IMR-90 (cell line): ENCODE data around the gene SEMA4B. TPM values are rescaled to one million over a fixed set of nuclear protein-coding genes. Genes with fewer than 3 reads are reported as not detected.
A peak's percentile ranks its signal among the peaks of the same experiment; 100 is the strongest.

Source experiments
- ATAC-seq: fragments of 200-7000 bp; cut with Tn5 transposase; 2 replicates; pipeline ENCODE4 v1.9.1; 2020; ENCODE audit warnings: low read depth, mild to moderate bottlenecking, moderate library complexity
- BruUV-seq: library from RNA; stranded (reverse); fragments of 400-500 nt; replicated peaks from 2 replicates; lab custom pipeline; 2021; lab: Mats Ljungman, UMichigan
- CTCF ChIA-PET: fragments of 300-600 bp; formaldehyde crosslinking; extraction: SDS; loops from one replicate; lab custom pipeline; 2021; ENCODE audit warnings: antibody characterized with exemption; lab: Yijun Ruan, JAX
- POLR2A ChIA-PET: fragments of 300-600 bp; sonication (Branson Sonifier 250); formaldehyde crosslinking; loops from one replicate; lab custom pipeline; 2022; ENCODE audit warnings: antibody characterized with exemption; ENCODE audit not compliant: unreplicated experiment; lab: Charles Lee
- DNase-seq: peaks from one replicate; pipeline ENCODE4 v3.0.0; 2013
- H2AFZ ChIP-seq: replicated peaks from 2 replicates; pipeline ENCODE3; 2013; ENCODE audit warnings: low read length, mild to moderate bottlenecking; ENCODE audit not compliant: poor library complexity
- H2AK5ac ChIP-seq: 2 replicates; pipeline ENCODE4 v1.6.1; 2013; ENCODE audit warnings: low read depth, low read length, inconsistent platforms
- H2AK9ac ChIP-seq: replicated peaks from 2 replicates; pipeline ENCODE3; 2013; ENCODE audit warnings: mild to moderate bottlenecking, low read depth, low read length, moderate library complexity; ENCODE audit not compliant: poor library complexity
- H2BK120ac ChIP-seq: 2 replicates; pipeline ENCODE4 v1.6.1; 2013; ENCODE audit warnings: low read depth, low read length, inconsistent platforms
- H2BK15ac ChIP-seq: 3 replicates; pipeline ENCODE4 v1.6.1; 2013; ENCODE audit warnings: low read depth, low read length, inconsistent platforms
- H2BK20ac ChIP-seq: 2 replicates; pipeline ENCODE4 v1.6.1; 2013; ENCODE audit warnings: low read depth, mild to moderate bottlenecking, inconsistent platforms, low read length, moderate library complexity
- H2BK5ac ChIP-seq: 2 replicates; pipeline ENCODE4 v1.6.1; 2013; ENCODE audit warnings: mild to moderate bottlenecking, low read depth, low read length, inconsistent platforms; ENCODE audit not compliant: poor library complexity, severe bottlenecking
- H3K14ac ChIP-seq: replicated peaks from 2 replicates; pipeline ENCODE4 v1.6.1; 2013; ENCODE audit warnings: low read depth, low read length, inconsistent platforms
- H3K18ac ChIP-seq: 2 replicates; pipeline ENCODE4 v1.6.1; 2013; ENCODE audit warnings: low read depth, low read length, control low read depth
- H3K23ac ChIP-seq: 2 replicates; pipeline ENCODE4 v1.6.1; 2013; ENCODE audit warnings: low read depth, low read length, inconsistent platforms
- H3K27ac ChIP-seq: 2 replicates; pipeline ENCODE4 v1.5.1; 2013; ENCODE audit warnings: mild to moderate bottlenecking, control low read depth, low read length; ENCODE audit not compliant: insufficient read depth
- H3K27me3 ChIP-seq: 2 replicates; pipeline ENCODE4 v1.6.1; 2013; ENCODE audit warnings: low read length; ENCODE audit not compliant: control insufficient read depth, insufficient read depth
- H3K36me3 ChIP-seq: 2 replicates; pipeline ENCODE4 v1.6.1; 2013; ENCODE audit warnings: low read length, mixed read lengths; ENCODE audit not compliant: control insufficient read depth, insufficient read depth
- H3K4ac ChIP-seq: 2 replicates; pipeline ENCODE4 v1.6.1; 2013; ENCODE audit warnings: low read depth, low read length, inconsistent platforms
- H3K4me1 ChIP-seq: 2 replicates; pipeline ENCODE4 v1.6.1; 2013; ENCODE audit warnings: low read length, mixed read lengths; ENCODE audit not compliant: control insufficient read depth, insufficient read depth
- H3K4me2 ChIP-seq: 2 replicates; pipeline ENCODE4 v1.6.1; 2013; ENCODE audit warnings: low read depth, mild to moderate bottlenecking, control low read depth, low read length, moderate library complexity
- H3K4me3 ChIP-seq: 2 replicates; pipeline ENCODE4 v1.5.1; 2013; ENCODE audit warnings: low read depth, mild to moderate bottlenecking, control low read depth, low read length, moderate library complexity; ENCODE audit not compliant: insufficient read depth
- H3K56ac ChIP-seq: 2 replicates; pipeline ENCODE4 v1.6.1; 2013; ENCODE audit warnings: low read length, inconsistent platforms; ENCODE audit not compliant: insufficient read depth; ENCODE audit errors: extremely low read depth
- H3K79me1 ChIP-seq, 2 experiments: 2 replicates each; pipeline ENCODE4 v1.6.1; 2013; ENCODE audit warnings: low read length in 2 of 2, inconsistent platforms in 1 of 2, low read depth in 1 of 2
- H3K9ac ChIP-seq: 2 replicates; pipeline ENCODE4 v1.6.1; 2013; ENCODE audit warnings: low read depth, low read length, control low read depth
- H3K9me1 ChIP-seq: 2 replicates; pipeline ENCODE4 v1.6.1; 2013; ENCODE audit warnings: low read length, inconsistent platforms; ENCODE audit not compliant: insufficient read depth
- H3K9me3 ChIP-seq: 2 replicates; pipeline ENCODE4 v1.6.1; 2013; ENCODE audit warnings: low read length; ENCODE audit not compliant: control insufficient read depth, insufficient read depth
- H4K20me1 ChIP-seq: 2 replicates; pipeline ENCODE4 v1.6.1; 2013; ENCODE audit warnings: low read length, inconsistent platforms; ENCODE audit not compliant: insufficient read depth
- H4K5ac ChIP-seq: 2 replicates; pipeline ENCODE4 v1.6.1; 2013; ENCODE audit warnings: mild to moderate bottlenecking, low read depth, low read length, control low read depth
- H4K8ac ChIP-seq, 2 experiments: 2 replicates each; pipeline ENCODE4 v1.6.1; 2013; ENCODE audit warnings: low read depth in 2 of 2, low read length in 2 of 2, control low read depth in 1 of 2, inconsistent platforms in 1 of 2
- H4K91ac ChIP-seq: 2 replicates; pipeline ENCODE4 v1.6.1; 2013; ENCODE audit warnings: low read depth, low read length, inconsistent platforms; ENCODE audit not compliant: insufficient read depth
- BHLHE40 ChIP-seq: fragments of 150-350 bp; IDR thresholded peaks from 2 replicates; pipeline ENCODE4 v1.6.1; 2016; ENCODE audit warnings: mild to moderate bottlenecking, low read depth, low read length
- CEBPB ChIP-seq: IDR thresholded peaks from 2 replicates; pipeline ENCODE4 v1.6.1; 2012; ENCODE audit warnings: low read depth, low read length, improper control_type of control experiment
- CHD1 ChIP-seq: IDR thresholded peaks from 2 replicates; pipeline ENCODE4 v1.6.1; 2012; ENCODE audit warnings: low read depth, low read length, improper control_type of control experiment
- CTCF ChIP-seq: conservative IDR thresholded peaks from 2 replicates; pipeline ENCODE4 v1.5.1; 2012; ENCODE audit warnings: mild to moderate bottlenecking, low read depth, low read length, improper control_type of control experiment
- ELK1 ChIP-seq: fragments of 150-350 bp; IDR thresholded peaks from 2 replicates; pipeline ENCODE4 v1.6.1; 2016; ENCODE audit warnings: low read depth, mild to moderate bottlenecking, low read length, moderate library complexity, borderline replicate concordance
- FOS ChIP-seq: fragments of 150-350 bp; IDR thresholded peaks from 2 replicates; pipeline ENCODE4 v1.6.1; 2016; ENCODE audit warnings: low read depth, low read length
- MAFK ChIP-seq: IDR thresholded peaks from 2 replicates; pipeline ENCODE4 v1.6.1; 2012; ENCODE audit warnings: low read depth, low read length, improper control_type of control experiment
- MAZ ChIP-seq: IDR thresholded peaks from 2 replicates; pipeline ENCODE4 v1.6.1; 2012; ENCODE audit warnings: low read depth, mild to moderate bottlenecking, low read length, improper control_type of control experiment, moderate library complexity, borderline replicate concordance
- NFE2L2 ChIP-seq: fragments of 150-350 bp; IDR thresholded peaks from 2 replicates; pipeline ENCODE4 v1.6.1; 2016; ENCODE audit warnings: low read depth, mild to moderate bottlenecking, low read length
- POLR2A ChIP-seq: IDR thresholded peaks from 2 replicates; pipeline ENCODE4 v1.6.1; 2012; ENCODE audit warnings: mild to moderate bottlenecking, low read depth, low read length
- RAD21 ChIP-seq: IDR thresholded peaks from 2 replicates; pipeline ENCODE4 v1.6.1; 2012; ENCODE audit warnings: low read length, improper control_type of control experiment
- RCOR1 ChIP-seq: IDR thresholded peaks from 2 replicates; pipeline ENCODE4 v1.6.1; 2012; ENCODE audit warnings: mild to moderate bottlenecking, low read length, improper control_type of control experiment; ENCODE audit not compliant: insufficient replicate concordance
- RFX5 ChIP-seq: IDR thresholded peaks from 2 replicates; pipeline ENCODE4 v1.8.0; 2012; ENCODE audit warnings: low read depth, mild to moderate bottlenecking, low read length, moderate library complexity
- SMC3 ChIP-seq: fragments of 150-350 bp; IDR thresholded peaks from 2 replicates; pipeline ENCODE4 v1.6.1; 2016; ENCODE audit warnings: low read depth, mild to moderate bottlenecking, antibody characterized with exemption, low read length, moderate library complexity
- WGBS, 2 experiments: methylation state at CpG; one replicate each; pipeline versions ENCODE4 v1.1.5 to v1.1.7; 2013; ENCODE audit warnings: missing lambda C conversion rate in 2 of 2; ENCODE audit not compliant: insufficient read length in 1 of 2; ENCODE audit errors: extremely low coverage in 2 of 2; 5-methylcytosine and 5-hydroxymethylcytosine counted together
- dilution Hi-C: fragments of 300-500 bp; cut with HindIII; formaldehyde crosslinking; loops from one replicate; pipeline ENCODE4 v1.14.3; 2018; ENCODE audit warnings: low sequenced_read_pairs; ENCODE audit not compliant: unreplicated experiment
- in situ Hi-C: fragments of 300-500 bp; cut with MboI; formaldehyde crosslinking; loops from 3 replicates; pipeline ENCODE4 v1.14.3; 2019; ENCODE audit warnings: low sequenced_read_pairs, inconsistent platforms, mixed read lengths
- intact Hi-C: fragments of 100-400 bp; cut with micrococcal nuclease; formaldehyde crosslinking; loops from 2 replicates; pipeline ENCODE4 v1.10.0; 2022
- polyA plus RNA-seq, 3 experiments: library from polyadenylated mRNA; depleted of rRNA; stranded (reverse); fragments of >200 nt; gene quantifications; 2 replicates each; pipeline ENCODE4 v1.2.3, GENCODE V29; 2012; ENCODE audit warnings: low replicate concordance in 1 of 3
- total RNA-seq: library from RNA; depleted of rRNA; stranded (reverse); fragments of >200 nt; gene quantifications from 2 replicates; pipeline ENCODE4 v1.2.3, GENCODE V29; 2012

The SEMA4B gene
- total and polyA plus RNA-seq, 2 of the 4 experiments (the other 2 are of a cell fraction), result 5.0 to 22.5 TPM

- peak overlapping the region; percentile 83 for H2AK9ac ChIP-seq
- H4K20me1 ChIP-seq, result peaks cover 4% of the 10 kb centered on the region; the same call in 1 of the 2 replicates
- H3K23ac ChIP-seq, result peak overlapping the region; percentile 40; the same call in 1 of the 2 replicates
- dilution Hi-C loops (no loop called here), in situ Hi-C loops (no loop called here), intact Hi-C loops (no loop called here)
- H2BK15ac ChIP-seq, result peak overlapping the region; percentile 90
- peak overlapping the region; percentile 63 for H4K91ac ChIP-seq
- H2AFZ ChIP-seq, result peak overlapping the region; percentile 66
- no peaks in the 10 kb centered on the region for H3K27me3 ChIP-seq
- H3K36me3 ChIP-seq, result no peaks in the 10 kb centered on the region
- peak overlapping the region; percentile 69; the same call in 1 of the 2 replicates for H4K5ac ChIP-seq
- peak overlapping the region; percentile 95 for H2BK20ac ChIP-seq
- peak overlapping the region; percentile 89 for H2BK120ac ChIP-seq
- peak overlapping the region; percentile 92 for H3K4ac ChIP-seq
- H3K4me3 ChIP-seq, result no peak overlapping the region
- WGBS, 2 experiments, result 100% methylated on average over 2 of the region's 14 CpGs; no CpG with 5 or more reads in 1 of the 2 experiments
- H4K8ac ChIP-seq, result peak overlapping the region; percentile 77 to 88
- peak overlapping the region; percentile 41 for H3K14ac ChIP-seq
- BruUV-seq, result no TSS peak
- H3K56ac ChIP-seq, result peak overlapping the region; percentile 7; the same call in 1 of the 2 replicates
- ChIA-PET POLR2A (no interaction called here), CTCF (interaction anchor here (1.3 kb wide), 1 partner anchor 55 kb away, joined by 6 read pairs; no protein-coding TSS in a partner anchor)
- peak overlapping the region; percentile 8 for H3K4me2 ChIP-seq
- peak overlapping the region; percentile 50 for H3K27ac ChIP-seq
- H2BK5ac ChIP-seq, result peak overlapping the region; percentile 91
- no peaks in the 10 kb centered on the region for H3K79me1 ChIP-seq
- H3K9me1 ChIP-seq, result peaks cover 9% of the 10 kb centered on the region
- no peaks in the 10 kb centered on the region for H3K9me3 ChIP-seq
- ATAC-seq (peak; percentile 99), DNase-seq (peak; percentile 100)
- peak overlapping the region; percentile 66 for H3K18ac ChIP-seq
- H3K9ac ChIP-seq, result peak overlapping the region; percentile 2; the same call in 1 of the 2 replicates
- peak overlapping the region; percentile 87 for H2AK5ac ChIP-seq
- H3K4me1 ChIP-seq, result peaks cover 5% of the 10 kb centered on the region; the same call in 1 of the 2 replicates
- no peak for TF ChIP-seq RFX5
- peak; percentile 57 for TF ChIP-seq CEBPB
- TF ChIP-seq POLR2A, result no peak
- peak; percentile 56; the same call in 1 of the 2 replicates for TF ChIP-seq MAZ
- no peak; the same call in 1 of the 2 replicates for TF ChIP-seq RAD21
- TF ChIP-seq FOS, result peak; percentile 91
- peak; percentile 60; the same call in 1 of the 2 replicates for TF ChIP-seq BHLHE40
- peak; percentile 36 for TF ChIP-seq RCOR1
- TF ChIP-seq NFE2L2, result peak; percentile 67; the same call in 1 of the 2 replicates
- TF ChIP-seq CHD1, result no peak
- no peak for TF ChIP-seq ELK1
- no peak for TF ChIP-seq CTCF
- TF ChIP-seq MAFK, result peak; percentile 26
- no peak for TF ChIP-seq SMC3
These were observed 35.3 kb upstream of the SEMA4B start for GRCh38 chr15:90165659-90166489.
